Limb (tissue), 2 donors: Measurements from ENCODE around the gene TNKS1BP1.

Experiments
- DNase-seq, 2 donors: peaks; one replicate each; pipeline ENCODE4 v3.0.0-alpha.2; 2016; ENCODE audit errors: extremely low spot score in 2 of 2

TNKS1BP1 gene

DNA sequence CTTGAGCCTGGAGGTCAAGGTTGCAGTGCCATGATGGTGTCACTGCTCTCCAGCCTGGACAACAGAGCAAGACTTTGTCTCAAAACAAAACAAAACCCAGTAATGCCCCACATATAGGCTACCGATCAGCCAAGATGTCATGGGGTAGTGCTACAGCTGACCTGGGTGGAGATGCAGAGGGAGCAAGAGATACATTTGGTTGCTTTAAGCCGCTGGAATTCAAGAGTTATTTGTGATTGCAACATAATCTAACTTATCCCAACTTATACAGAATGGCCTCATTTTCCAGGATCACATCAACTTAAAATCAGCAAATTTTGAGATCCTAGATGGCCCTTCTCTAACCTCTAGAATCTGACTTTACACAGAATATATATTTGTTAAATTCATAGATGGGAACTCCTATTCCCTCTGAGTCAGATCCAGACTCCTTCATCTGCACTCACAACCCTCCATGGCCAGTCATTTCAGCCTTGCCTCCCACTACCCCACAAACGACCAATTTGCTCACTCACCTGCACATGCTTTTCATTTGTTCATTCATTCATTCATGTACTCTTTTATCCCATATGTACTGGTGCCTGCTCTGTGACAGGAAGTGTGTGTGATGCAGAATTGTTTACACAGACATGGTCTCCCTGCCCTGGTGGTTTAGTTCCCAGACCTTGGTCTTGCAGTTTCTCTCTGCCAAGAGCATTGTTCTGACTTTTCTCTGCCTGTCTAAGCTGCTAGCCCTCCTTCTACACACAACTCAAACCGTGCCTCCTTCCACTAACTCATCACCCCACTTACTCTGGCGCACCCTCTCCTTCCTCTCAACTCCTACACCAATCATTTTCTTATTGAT lies 63.6 kb downstream of the TNKS1BP1 start:
- no peak for DNase-seq

DNA sequence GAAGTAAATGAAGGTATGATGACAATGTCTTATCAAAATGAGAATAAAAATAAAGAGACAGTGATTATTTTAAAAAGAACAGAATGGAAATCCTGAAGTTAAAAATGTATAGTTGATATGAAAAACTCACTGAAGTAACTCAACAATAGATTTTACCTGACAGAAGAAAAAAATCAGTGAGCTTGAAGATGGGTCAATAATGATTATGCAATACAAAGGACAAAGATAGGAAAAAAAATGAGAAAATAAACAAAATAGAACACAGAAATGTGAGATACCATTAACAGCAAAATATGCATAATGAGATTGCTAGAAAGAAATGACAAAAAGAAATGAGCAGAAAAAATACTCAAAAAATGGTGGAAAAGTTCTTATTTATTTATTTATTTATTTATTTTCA lies 68.6 kb downstream of the TNKS1BP1 start:
- DNase-seq = no peak

DNA sequence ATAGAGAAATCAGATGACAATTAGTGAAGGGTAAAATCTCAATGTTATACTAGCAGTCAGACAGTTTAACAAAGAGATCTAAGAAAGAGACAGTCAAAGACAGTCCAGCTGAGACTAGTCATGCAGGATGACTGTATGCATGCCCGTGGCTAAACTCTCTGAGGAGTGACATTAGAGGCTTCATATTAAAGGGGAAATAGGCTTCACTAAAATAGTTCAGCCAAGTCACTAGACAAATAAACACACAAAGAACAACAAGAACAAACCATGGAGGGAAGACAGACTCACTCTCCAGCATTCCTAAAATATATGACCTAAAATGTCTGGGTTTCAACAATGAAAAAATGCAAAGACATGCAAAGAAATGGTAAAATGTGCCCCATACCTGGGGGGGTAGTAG lies 69.1 kb downstream of the TNKS1BP1 start:
- DNase-seq = no peak

DNA sequence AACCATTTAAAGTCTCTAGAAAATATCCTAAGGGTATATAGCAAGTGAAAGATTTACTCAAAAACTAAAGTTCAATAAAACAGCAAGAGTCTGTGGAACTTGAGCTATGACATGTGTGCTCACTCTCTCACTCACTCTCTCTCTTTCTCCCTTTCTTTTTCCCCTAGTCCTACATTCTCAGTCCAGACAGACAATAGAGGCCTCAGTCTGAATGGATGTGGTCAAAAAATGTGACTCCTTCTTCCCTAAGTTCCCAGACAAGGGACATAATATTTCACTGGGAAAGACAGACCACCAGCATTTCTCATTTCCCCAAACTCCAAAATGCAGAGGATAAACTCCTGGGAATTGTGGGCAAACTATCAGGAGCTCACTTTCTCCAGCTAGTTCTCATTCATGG lies 70.1 kb downstream of the TNKS1BP1 start:
- no peak for DNase-seq

DNA sequence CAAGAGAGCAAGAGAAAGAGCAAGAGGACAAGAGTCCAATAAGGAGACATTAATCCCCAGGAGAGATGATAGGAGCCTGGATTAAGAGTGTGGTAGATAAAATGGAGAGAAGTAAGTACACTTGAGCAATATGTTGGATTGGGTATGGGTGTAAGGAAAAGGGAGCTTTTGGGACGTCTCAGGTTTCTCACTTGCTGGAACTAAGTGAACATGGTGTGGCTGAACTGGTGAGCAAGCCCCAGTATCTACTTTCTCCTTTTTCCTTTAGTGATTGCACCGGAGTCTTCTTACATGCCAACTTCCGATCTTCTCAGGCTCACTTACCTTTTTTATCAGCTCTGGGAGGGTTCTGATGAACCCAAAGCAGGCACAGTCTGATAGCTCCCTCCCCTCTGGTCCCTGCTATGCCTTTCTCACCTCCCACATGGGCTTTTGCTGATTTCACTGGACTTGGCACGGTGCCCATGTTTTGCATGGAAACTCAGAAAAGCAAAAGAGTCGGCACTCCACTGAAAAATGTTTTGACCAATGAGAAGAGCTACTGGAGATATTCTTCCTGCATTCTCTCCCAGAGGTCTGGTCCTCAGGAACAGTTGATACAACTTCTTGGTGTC lies 73.2 kb downstream of the TNKS1BP1 start:
- DNase-seq = no peak

DNA sequence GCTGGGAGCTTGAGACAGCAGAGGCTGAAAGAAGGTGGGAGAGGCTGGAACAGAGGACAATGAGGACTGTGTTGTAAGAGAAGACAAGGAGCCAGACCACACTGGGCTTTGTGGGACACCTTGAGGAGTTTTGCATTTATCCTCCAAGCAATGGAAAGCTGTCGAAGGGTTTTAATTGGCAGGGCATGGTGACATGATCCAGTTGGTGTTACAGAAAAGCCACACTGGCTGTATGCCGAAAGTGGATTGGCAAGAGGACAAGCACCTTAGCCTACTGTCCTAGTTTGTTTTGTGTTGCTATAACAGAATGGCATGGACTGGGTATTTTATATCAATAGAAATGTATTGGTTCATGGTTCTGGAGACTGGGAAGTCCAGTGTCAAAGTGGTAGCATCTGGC lies 73.7 kb downstream of the TNKS1BP1 start:
- no peak for DNase-seq
